ENCODE results near the gene PTPN20.

The PTPN20 gene

GRCh38 chr10:47022311-47023131 lies 111.3 kb downstream of the PTPN20 start:
- DNase-seq, result no peak

GRCh38 chr10:47023237-47024045 lies 112.2 kb downstream of the PTPN20 start:
- DNase-seq, result no peak

GRCh38 chr10:47024046-47024322 lies 112.8 kb downstream of the PTPN20 start:
- DNase-seq, result no peak

- no peak for DNase-seq
These were observed 113.4 kb downstream of the PTPN20 start for GRCh38 chr10:47024399-47025252.

GRCh38 chr10:47025253-47025539 lies 114.0 kb downstream of the PTPN20 start:
- DNase-seq, result no peak

- no peak for DNase-seq
These were observed 114.5 kb downstream of the PTPN20 start for GRCh38 chr10:47025540-47026300.

- no peak for DNase-seq
These were observed 115.3 kb downstream of the PTPN20 start for GRCh38 chr10:47026301-47027107.

GRCh38 chr10:47027108-47027783 lies 116.0 kb downstream of the PTPN20 start:
- DNase-seq, result no peak

GRCh38 chr10:47027784-47028260 lies 116.6 kb downstream of the PTPN20 start:
- DNase-seq, result no peak

- no peak for DNase-seq
These were observed 117.2 kb downstream of the PTPN20 start for GRCh38 chr10:47028466-47028865.

- DNase-seq, result no peak
These were observed 118.2 kb downstream of the PTPN20 start for GRCh38 chr10:47029181-47030009.

GRCh38 chr10:47030191-47030703 lies 119.0 kb downstream of the PTPN20 start:
- no peak for DNase-seq

GRCh38 chr10:47031211-47031900 lies 120.1 kb downstream of the PTPN20 start:
- no peak for DNase-seq

- DNase-seq, result no peak
These were observed 120.8 kb downstream of the PTPN20 start for GRCh38 chr10:47031901-47032465.

GRCh38 chr10:47033081-47033480 lies 121.9 kb downstream of the PTPN20 start:
- DNase-seq, result no peak

GRCh38 chr10:47033541-47034270 lies 122.5 kb downstream of the PTPN20 start:
- DNase-seq, result no peak

GRCh38 chr10:47034441-47035051 lies 123.3 kb downstream of the PTPN20 start:
- DNase-seq, result no peak
